Transverse colon (tissue), 4 donors: ENCODE results near the gene ZBTB40. TPM values are rescaled to one million over a fixed set of nuclear protein-coding genes. Genes with fewer than 3 reads are reported as not detected.

ENCODE experiments used
- DNase-seq: peaks from one replicate; pipeline ENCODE4 v3.0.0-alpha.2; 2019
- H3K27ac ChIP-seq, 4 donors: fragments of 200-600 bp; sonication (generic); 2 replicates each; pipeline ENCODE4 v1.5.1; 2016 to 2018; ENCODE audit warnings: inconsistent platforms in 4 of 4
- H3K27me3 ChIP-seq: fragments of 200-600 bp; sonication (generic); 2 replicates; pipeline ENCODE4 v1.5.1; 2017; ENCODE audit warnings: inconsistent platforms
- H3K36me3 ChIP-seq, 4 donors: fragments of 200-600 bp; sonication (generic); 2 replicates each; pipeline ENCODE4 v1.5.1; 2017 to 2019; ENCODE audit warnings: inconsistent platforms in 4 of 4
- H3K4me1 ChIP-seq, 4 donors: fragments of 200-600 bp; sonication (generic); 2 replicates each; pipeline ENCODE4 v1.5.1; 2017 to 2020; ENCODE audit warnings: inconsistent platforms in 4 of 4
- H3K4me3 ChIP-seq, 4 donors: fragments of 200-600 bp; sonication (generic); 1 replicate in 1 of 4; 2 replicates in 3 of 4; pipeline versions ENCODE4 v1.5.1 to v1.6.1; 2017 to 2019; ENCODE audit warnings: inconsistent platforms in 4 of 4
- H3K9me3 ChIP-seq, 2 donors: fragments of 200-600 bp; sonication (generic); 2 replicates each; pipeline ENCODE4 v1.5.1; 2017 to 2019; ENCODE audit warnings: inconsistent platforms in 2 of 2
- EP300 ChIP-seq: sonication (generic); formaldehyde crosslinking; IDR thresholded peaks from one replicate; pipeline ENCODE4 v1.6.1; 2017; ENCODE audit warnings: antibody characterized with exemption, low read depth
- POLR2A ChIP-seq: fragments of 450-650 bp; IDR thresholded peaks from one replicate; pipeline ENCODE4 v1.6.1; 2016; ENCODE audit warnings: antibody characterized with exemption, mild to moderate bottlenecking, moderate library complexity
- POLR2AphosphoS5 ChIP-seq, 3 donors: sonication (generic); formaldehyde crosslinking; IDR thresholded peaks; one replicate each; pipeline ENCODE4 v1.6.1; 2016; ENCODE audit warnings: antibody characterized with exemption in 3 of 3
- WGBS, 2 donors: methylation state at CpG; one replicate each; pipeline ENCODE4 v1.1.5; 2018; ENCODE audit warnings: low coverage in 1 of 2; 5-methylcytosine and 5-hydroxymethylcytosine counted together
- in situ Hi-C, 4 donors: fragments of 200-750 bp; cut with MboI; loops; one replicate each; pipeline versions ENCODE4 v1.15.0 to v1.15.1; 2017; ENCODE audit warnings: low sequenced_read_pairs in 3 of 4, low pct_ligation_motif_present in 1 of 4, low pct_unique_long_range_greater_than_20kb in 1 of 4
- intact Hi-C: fragments of 100-400 bp; cut with DNase I; formaldehyde crosslinking; loops from one replicate; pipeline ENCODE4 v1.15.1; 2023; ENCODE audit warnings: low total_unique reads
- total RNA-seq, 4 donors: library from RNA; depleted of rRNA; stranded (reverse); fragments of >200 nt; gene quantifications; one replicate each; pipeline ENCODE4 v1.1.0, GENCODE V29; 2016
- TF ChIP-seq, protein P1 (sequence below), 5 experiments: fragments of 200-600 bp in 3 of 5; fragments of 450-650 bp in 2 of 5; sonication (generic) in 3 of 5; IDR thresholded peaks; 1 replicate in 2 of 5; 2 replicates in 3 of 5; pipeline ENCODE4 v1.5.1; 2016 to 2017; ENCODE audit warnings: antibody characterized with exemption in 5 of 5, inconsistent platforms in 3 of 5, mild to moderate bottlenecking in 2 of 5, moderate library complexity in 1 of 5

ZBTB40 gene
- total RNA-seq, 4 donors from 2014 or later, result 17.7 to 30.3 (median 21.1) TPM

DNA sequence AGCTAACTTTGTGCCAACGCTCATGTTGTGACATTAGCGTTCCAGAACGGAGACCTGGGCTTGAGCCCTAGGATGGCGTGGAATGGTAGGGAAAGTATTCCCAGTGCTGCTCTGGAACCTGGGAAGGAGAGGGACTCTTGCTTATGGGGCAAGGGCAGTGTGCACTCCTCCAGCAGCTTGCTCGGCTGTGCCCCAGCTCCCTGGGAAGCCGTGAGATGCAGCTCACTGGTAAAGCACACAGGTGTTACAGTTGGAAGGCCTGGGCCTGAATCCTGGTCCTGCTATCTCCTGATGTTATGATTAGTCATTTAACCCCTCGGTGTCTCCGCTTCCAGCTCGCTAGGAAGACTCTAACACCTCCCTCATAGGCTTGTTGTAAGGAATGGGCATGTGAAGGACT, 69.2 kb downstream of the ZBTB40 start:
- 93 to 94% methylated on average over 3 to 9 of the region's 9 CpGs for WGBS, 2 donors
- intact Hi-C loops (no loop called here), in situ Hi-C loops (no loop called here)
- TF ChIP-seq POLR2AphosphoS5 (IDR thresholded peaks at IDR 0.05), result no peak
- TF ChIP-seq, protein P1, sequence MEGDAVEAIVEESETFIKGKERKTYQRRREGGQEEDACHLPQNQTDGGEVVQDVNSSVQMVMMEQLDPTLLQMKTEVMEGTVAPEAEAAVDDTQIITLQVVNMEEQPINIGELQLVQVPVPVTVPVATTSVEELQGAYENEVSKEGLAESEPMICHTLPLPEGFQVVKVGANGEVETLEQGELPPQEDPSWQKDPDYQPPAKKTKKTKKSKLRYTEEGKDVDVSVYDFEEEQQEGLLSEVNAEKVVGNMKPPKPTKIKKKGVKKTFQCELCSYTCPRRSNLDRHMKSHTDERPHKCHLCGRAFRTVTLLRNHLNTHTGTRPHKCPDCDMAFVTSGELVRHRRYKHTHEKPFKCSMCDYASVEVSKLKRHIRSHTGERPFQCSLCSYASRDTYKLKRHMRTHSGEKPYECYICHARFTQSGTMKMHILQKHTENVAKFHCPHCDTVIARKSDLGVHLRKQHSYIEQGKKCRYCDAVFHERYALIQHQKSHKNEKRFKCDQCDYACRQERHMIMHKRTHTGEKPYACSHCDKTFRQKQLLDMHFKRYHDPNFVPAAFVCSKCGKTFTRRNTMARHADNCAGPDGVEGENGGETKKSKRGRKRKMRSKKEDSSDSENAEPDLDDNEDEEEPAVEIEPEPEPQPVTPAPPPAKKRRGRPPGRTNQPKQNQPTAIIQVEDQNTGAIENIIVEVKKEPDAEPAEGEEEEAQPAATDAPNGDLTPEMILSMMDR (IDR thresholded peaks at IDR 0.05), result no peak
- TF ChIP-seq POLR2A, result no peak
- TF ChIP-seq EP300, result no peak
- H3K4me3 ChIP-seq, result no peak overlapping the region
- no peaks in the 10 kb centered on the region for H3K27me3 ChIP-seq
- H3K9me3 ChIP-seq, result no peaks in the 10 kb centered on the region
- DNase-seq, result no peak
- no peaks in the 10 kb centered on the region for H3K4me1 ChIP-seq
- no peak overlapping the region for H3K27ac ChIP-seq
- peaks cover 0 to 48% (median 23%) of the 10 kb centered on the region in 4 donors for H3K36me3 ChIP-seq

DNA sequence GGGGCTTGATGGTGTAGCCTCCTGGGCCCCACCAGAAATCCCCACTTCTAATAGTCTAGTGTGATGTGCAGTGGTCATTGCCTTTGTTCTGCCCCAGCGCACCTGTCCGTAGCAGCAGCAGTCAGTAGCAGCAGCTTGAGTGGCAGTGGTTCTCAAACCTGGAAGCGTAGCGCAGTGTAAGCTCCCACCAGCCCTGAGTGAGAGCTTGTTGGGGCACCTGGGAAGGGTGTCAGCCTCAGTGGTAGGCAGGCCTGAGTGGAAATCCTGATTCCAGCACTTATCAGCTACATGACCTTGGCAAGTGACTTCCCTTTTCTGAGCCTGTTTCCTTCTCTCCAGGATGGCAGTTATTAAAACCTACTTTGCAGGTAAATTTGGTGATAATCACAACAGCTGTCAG, 70.0 kb downstream of the ZBTB40 start:
- TF ChIP-seq POLR2AphosphoS5 (IDR thresholded peaks at IDR 0.05) (no peak), EP300 (no peak), POLR2A (no peak)
- TF ChIP-seq, protein P1 (IDR thresholded peaks at IDR 0.05), result no peak
- WGBS, 2 donors, result 100% methylated on average over 4 of the region's 4 CpGs; no CpG with 5 or more reads in 1 of the 2 donors
- Histone ChIP-seq H3K4me1 (no peaks in the 10 kb centered on the region), H3K27me3 (no peaks in the 10 kb centered on the region), H3K9me3 (no peaks in the 10 kb centered on the region), H3K4me3 (no peak overlapping the region), H3K27ac (no peak overlapping the region), H3K36me3 (peaks cover 0 to 57% (median 23%) of the 10 kb centered on the region in 4 donors)
- no peak for DNase-seq
- intact Hi-C loops (no loop called here), in situ Hi-C loops (no loop called here)

- intact Hi-C loops (no loop called here), in situ Hi-C loops (no loop called here)
- 96 to 97% methylated on average over 6 to 7 of the region's 7 CpGs for WGBS, 2 donors
- Histone ChIP-seq H3K27ac (no peak overlapping the region), H3K9me3 (no peaks in the 10 kb centered on the region), H3K27me3 (no peaks in the 10 kb centered on the region), H3K36me3 (peaks cover 0 to 60% (median 23%) of the 10 kb centered on the region in 4 donors), H3K4me3 (no peak overlapping the region), H3K4me1 (no peaks in the 10 kb centered on the region)
- DNase-seq, result no peak
- TF ChIP-seq POLR2A (no peak), POLR2AphosphoS5 (IDR thresholded peaks at IDR 0.05) (no peak)
- TF ChIP-seq, protein P1 (IDR thresholded peaks at IDR 0.05), result no peak
These were observed 70.6 kb downstream of the ZBTB40 start for GRCh38 chr1:22522221-22522743.

DNA sequence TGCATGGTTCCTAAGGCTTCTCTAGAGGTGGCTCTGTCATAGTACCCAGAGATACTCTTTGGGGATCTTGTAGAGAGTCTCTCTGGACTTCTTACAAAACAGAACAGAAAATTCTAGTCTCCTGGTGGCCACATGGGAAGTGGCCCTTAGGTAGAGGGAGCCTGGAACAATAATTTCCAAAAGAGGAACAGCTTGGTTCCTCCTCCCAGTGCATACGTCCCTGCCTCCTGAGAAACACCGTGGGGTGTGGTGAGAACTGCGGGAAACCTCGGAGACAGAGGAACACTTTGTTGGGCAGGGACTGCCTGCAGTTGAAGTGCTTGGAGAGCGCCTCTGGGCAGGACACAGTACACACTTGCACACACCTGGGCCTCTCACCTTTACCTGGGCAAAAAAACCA, 72.8 kb downstream of the ZBTB40 start:
- Histone ChIP-seq H3K27ac (no peak overlapping the region), H3K9me3 (no peaks in the 10 kb centered on the region), H3K36me3 (peaks cover 0 to 47% (median 17%) of the 10 kb centered on the region in 4 donors), H3K4me3 (no peak overlapping the region), H3K27me3 (no peaks in the 10 kb centered on the region), H3K4me1 (no peaks in the 10 kb centered on the region)
- intact Hi-C loops (no loop called here), in situ Hi-C loops (no loop called here)
- 79% methylated on average over 5 of the region's 5 CpGs; no CpG with 5 or more reads in 1 of the 2 donors for WGBS, 2 donors
- DNase-seq, result no peak
- TF ChIP-seq EP300, result no peak
- no peak for TF ChIP-seq POLR2A
- no peak for TF ChIP-seq POLR2AphosphoS5 (IDR thresholded peaks at IDR 0.05)
- TF ChIP-seq, protein P1 (IDR thresholded peaks at IDR 0.05), result no peak
